Rectal smooth muscle tissue (tissue), 1 donor: ENCODE measurements around the gene GBX2.
A peak's percentile ranks its signal among the peaks of the same experiment; 100 is the strongest.

ENCODE experiments used
- H3K27ac ChIP-seq: one replicate; pipeline ENCODE4 v1.7.0; 2013; ENCODE audit warnings: low read depth, low read length, inconsistent platforms
- H3K27me3 ChIP-seq: one replicate; pipeline ENCODE4 v1.7.0; 2013; ENCODE audit warnings: low read length; ENCODE audit not compliant: control insufficient read depth, insufficient read depth
- H3K36me3 ChIP-seq: one replicate; pipeline ENCODE4 v1.7.0; 2013; ENCODE audit warnings: low read length; ENCODE audit not compliant: control insufficient read depth, insufficient read depth
- H3K4me1 ChIP-seq: one replicate; pipeline ENCODE4 v1.7.0; 2013; ENCODE audit warnings: low read length; ENCODE audit not compliant: control insufficient read depth, insufficient read depth
- H3K4me3 ChIP-seq: one replicate; pipeline ENCODE4 v1.7.0; 2013; ENCODE audit warnings: low read length
- H3K9ac ChIP-seq: one replicate; pipeline ENCODE4 v1.7.0; 2013; ENCODE audit warnings: low read length

The GBX2 gene

GRCh38 chr2:236170590-236171165, 2.5 kb upstream of the GBX2 start:
- Histone ChIP-seq H3K27ac (no peak overlapping the region), H3K4me3 (no peak overlapping the region), H3K4me1 (peaks cover 5% of the 10 kb centered on the region), H3K9ac (no peak overlapping the region), H3K27me3 (peaks cover 64% of the 10 kb centered on the region), H3K36me3 (no peaks in the 10 kb centered on the region)

GRCh38 chr2:236169741-236170589, 1.8 kb upstream of the GBX2 start:
- no peaks in the 10 kb centered on the region for H3K36me3 ChIP-seq
- H3K9ac ChIP-seq, result no peak overlapping the region
- peaks cover 6% of the 10 kb centered on the region for H3K4me1 ChIP-seq
- H3K27ac ChIP-seq, result no peak overlapping the region
- no peak overlapping the region for H3K4me3 ChIP-seq
- peaks cover 63% of the 10 kb centered on the region for H3K27me3 ChIP-seq

GRCh38 chr2:236169151-236169721, 1.1 kb upstream of the GBX2 start:
- Histone ChIP-seq H3K36me3 (no peaks in the 10 kb centered on the region), H3K27ac (no peak overlapping the region)

GRCh38 chr2:236167297-236168109, 683 bp downstream of the GBX2 start:
- H3K27me3 ChIP-seq, result peaks cover 71% of the 10 kb centered on the region
- H3K4me1 ChIP-seq, result peaks cover 13% of the 10 kb centered on the region
- H3K36me3 ChIP-seq, result no peaks in the 10 kb centered on the region
- H3K9ac ChIP-seq, result no peak overlapping the region
- peak overlapping the region; percentile 52 for H3K4me3 ChIP-seq
- H3K27ac ChIP-seq, result no peak overlapping the region

More at GRCh38 chr2:236169151-236169721, 1.1 kb upstream of the GBX2 start:
- peaks cover 10% of the 10 kb centered on the region for H3K4me1 ChIP-seq
- H3K4me3 ChIP-seq, result no peak overlapping the region
- H3K27me3 ChIP-seq, result peaks cover 68% of the 10 kb centered on the region
- no peak overlapping the region for H3K9ac ChIP-seq

GRCh38 chr2:236166796-236167296, 1.3 kb downstream of the GBX2 start:
- H3K27me3 ChIP-seq, result peaks cover 71% of the 10 kb centered on the region
- no peaks in the 10 kb centered on the region for H3K36me3 ChIP-seq
- H3K27ac ChIP-seq, result no peak overlapping the region
- peak overlapping the region; percentile 45 for H3K4me3 ChIP-seq
- peaks cover 13% of the 10 kb centered on the region for H3K4me1 ChIP-seq
- H3K9ac ChIP-seq, result no peak overlapping the region

GRCh38 chr2:236165842-236166795, 2.1 kb downstream of the GBX2 start:
- Histone ChIP-seq H3K4me3 (peak overlapping the region; percentile 45), H3K36me3 (no peaks in the 10 kb centered on the region), H3K9ac (no peak overlapping the region), H3K27ac (no peak overlapping the region), H3K27me3 (peaks cover 64% of the 10 kb centered on the region), H3K4me1 (peaks cover 13% of the 10 kb centered on the region)

GRCh38 chr2:236164925-236165841, 3.0 kb downstream of the GBX2 start:
- Histone ChIP-seq H3K4me3 (peak overlapping the region; percentile 44), H3K27me3 (peaks cover 61% of the 10 kb centered on the region), H3K27ac (no peak overlapping the region), H3K36me3 (no peaks in the 10 kb centered on the region), H3K9ac (no peak overlapping the region), H3K4me1 (peaks cover 13% of the 10 kb centered on the region)

GRCh38 chr2:236164201-236164924, 3.8 kb downstream of the GBX2 start:
- no peaks in the 10 kb centered on the region for H3K36me3 ChIP-seq
- H3K27ac ChIP-seq, result no peak overlapping the region
- peaks cover 13% of the 10 kb centered on the region for H3K4me1 ChIP-seq
- H3K27me3 ChIP-seq, result peaks cover 53% of the 10 kb centered on the region
- H3K9ac ChIP-seq, result no peak overlapping the region
- H3K4me3 ChIP-seq, result peak overlapping the region; percentile 44

- H3K27me3 ChIP-seq, result peaks cover 56% of the 10 kb centered on the region
- no peaks in the 10 kb centered on the region for H3K36me3 ChIP-seq
- H3K4me3 ChIP-seq, result peak overlapping the region; percentile 44
Measured at GRCh38 chr2:236163471-236164200, 4.5 kb downstream of the GBX2 start.

More at GRCh38 chr2:236163471-236164200, 4.5 kb downstream of the GBX2 start:
- Histone ChIP-seq H3K4me1 (peaks cover 13% of the 10 kb centered on the region), H3K9ac (no peak overlapping the region), H3K27ac (no peak overlapping the region)
